Lower lobe of right lung (tissue), 2 donors: ENCODE measurements around the gene DNAJC9. TPM values are rescaled to one million over a fixed set of nuclear protein-coding genes. Genes with fewer than 3 reads are reported as not detected.
"Not testable (repeated sequence)": the region's sequence is repeated elsewhere in the genome, so short reads cannot be mapped to it uniquely, and the experiment has no call there.

Source experiments
- ATAC-seq, 2 donors: fragments of 200-7000 bp; cut with Tn5 transposase; one replicate each; pipeline ENCODE4 v1.9.1; 2020 to 2022; ENCODE audit warnings: mild to moderate bottlenecking in 2 of 2, moderate library complexity in 2 of 2
- DNase-seq: peaks from one replicate; pipeline ENCODE4 v3.0.0-alpha.2; 2020
- H3K27ac ChIP-seq: fragments of 200-600 bp; one replicate; pipeline ENCODE4 v1.8.0; 2022
- H3K27me3 ChIP-seq: fragments of 200-600 bp; one replicate; pipeline ENCODE4 v1.8.0; 2022; ENCODE audit warnings: low read depth
- H3K36me3 ChIP-seq: fragments of 200-600 bp; one replicate; pipeline ENCODE4 v1.8.0; 2022; ENCODE audit warnings: mild to moderate bottlenecking
- H3K4me1 ChIP-seq: fragments of 200-600 bp; one replicate; pipeline ENCODE4 v1.8.0; 2022
- H3K4me3 ChIP-seq: fragments of 200-600 bp; one replicate; pipeline ENCODE4 v1.8.0; 2022; ENCODE audit warnings: mild to moderate bottlenecking
- H3K9me3 ChIP-seq: fragments of 200-600 bp; one replicate; pipeline ENCODE4 v1.8.0; 2022
- CTCF ChIP-seq: fragments of 200-600 bp; IDR thresholded peaks from one replicate; pipeline ENCODE4 v1.8.0; 2022; ENCODE audit warnings: antibody characterized with exemption, mild to moderate bottlenecking
- intact Hi-C: fragments of 100-400 bp; cut with DNase I; formaldehyde crosslinking; loops from one replicate; pipeline ENCODE4 v1.11.0; 2022
- total RNA-seq: library from RNA; stranded (reverse); fragmentation: NEBNext Ultra II Directional; extraction: Animal tissue kit (Norgen Biotek cat#: 25700); gene quantifications from one replicate; pipeline ENCODE4 v1.2.1, GENCODE V29; 2021
- donor health status: DM: no; HTN: yes; CAD: no; lungs with severe emphysema.

DNAJC9 gene
- total RNA-seq, 1 donor from 2014 or later = 13.9 TPM

- no peak for TF ChIP-seq CTCF
- intact Hi-C loops = no loop called here
- Histone ChIP-seq H3K27ac (no peak overlapping the region), H3K27me3 (no peaks in the 10 kb centered on the region), H3K9me3 (peaks cover 3% of the 10 kb centered on the region), H3K36me3 (no peaks in the 10 kb centered on the region), H3K4me1 (no peaks in the 10 kb centered on the region), H3K4me3 (no peak overlapping the region)
- no peak for ATAC-seq
- DNase-seq = no peak
Observed at GRCh38 chr10:73261362-73261995, 14.4 kb upstream of the DNAJC9 start.

GRCh38 chr10:73258612-73259011, 11.6 kb upstream of the DNAJC9 start:
- H3K4me3 ChIP-seq, H3K36me3 ChIP-seq, H3K27ac ChIP-seq, H3K4me1 ChIP-seq, H3K9me3 ChIP-seq, H3K27me3 ChIP-seq, ATAC-seq, intact Hi-C loops, DNase-seq: not testable (repeated sequence)

GRCh38 chr10:73253225-73253555, 6.1 kb upstream of the DNAJC9 start:
- H3K27me3 ChIP-seq = no peaks in the 10 kb centered on the region
- peaks cover 29% of the 10 kb centered on the region for H3K36me3 ChIP-seq
- peak in 1 of 2 donors; percentile 1 for ATAC-seq
- TF ChIP-seq CTCF = no peak
- intact Hi-C loops = no loop called here
- DNase-seq = no peak
- H3K4me1 ChIP-seq = peaks cover 26% of the 10 kb centered on the region
- H3K4me3 ChIP-seq = peak overlapping the region; percentile 74
- peak overlapping the region; percentile 87 for H3K27ac ChIP-seq
- H3K9me3 ChIP-seq = no peaks in the 10 kb centered on the region

GRCh38 chr10:73252445-73253224, 5.6 kb upstream of the DNAJC9 start, which contains the start of gene MRPS16:
Gene MRPS16, minus strand, starts transcription at chr10:73252644. Its CDS starts 162 bp downstream, at chr10:73252482.
- Histone ChIP-seq H3K27ac (peak within 1 kb of the TSS; percentile 87), H3K4me3 (peak within 1 kb of the TSS; percentile 74), H3K27me3 (no peaks in the 10 kb centered on the region), H3K36me3 (peaks cover 29% of the 10 kb centered on the region), H3K4me1 (peaks cover 31% of the 10 kb centered on the region), H3K9me3 (no peaks in the 10 kb centered on the region)
- intact Hi-C loops = no loop called here
- no peak for TF ChIP-seq CTCF
- peak; percentile 99 to 100 for ATAC-seq
- peak; percentile 94 for DNase-seq

- Histone ChIP-seq H3K9me3 (no peaks in the 10 kb centered on the region), H3K27ac (peak overlapping the region; percentile 87), H3K36me3 (peaks cover 29% of the 10 kb centered on the region), H3K27me3 (no peaks in the 10 kb centered on the region), H3K4me1 (peaks cover 34% of the 10 kb centered on the region), H3K4me3 (peak overlapping the region; percentile 74)
- peak; percentile 86 to 89 for ATAC-seq
- peak; percentile 47 for DNase-seq
- intact Hi-C loops = no loop called here
- no peak for TF ChIP-seq CTCF
Observed at GRCh38 chr10:73251683-73252444, 4.8 kb upstream of the DNAJC9 start.
